ENCODE measurements around the gene GEMIN5. TPM values are rescaled to one million over a fixed set of nuclear protein-coding genes. Genes with fewer than 3 reads are reported as not detected.

GEMIN5 gene
- total RNA-seq, 1 donor from 2014 or later = 12.8 TPM

- Histone ChIP-seq H3K36me3 (peaks cover 0 to 7% of the 10 kb centered on the region in 2 donors), H3K27me3 (no peaks in the 10 kb centered on the region), H3K4me3 (no peak overlapping the region), H3K9me3 (no peaks in the 10 kb centered on the region), H3K4me1 (no peaks in the 10 kb centered on the region), H3K27ac (no peak overlapping the region)
- DNase-seq (ENCODE audit: extremely low spot score in 2 of 2) = no peak
- intact Hi-C loops (cut with DNase I) = no loop called here
- no peak for TF ChIP-seq CTCF (IDR thresholded peaks at IDR 0.05)
- TF ChIP-seq POLR2AphosphoS5 (IDR thresholded peaks at IDR 0.05; ENCODE audit: insufficient read depth in 1 of 2, low read depth in 1 of 2) = no peak
- no peak for TF ChIP-seq POLR2A (IDR thresholded peaks at IDR 0.05)
These were observed 30.9 kb upstream of the GEMIN5 start for GRCh38 chr5:154968953-154969352.

GRCh38 chr5:154967421-154968024 is 29.5 kb upstream of the GEMIN5 start:
- H3K4me1 ChIP-seq = no peaks in the 10 kb centered on the region
- H3K4me3 ChIP-seq = no peak overlapping the region
- intact Hi-C loops (cut with DNase I) = no loop called here
- H3K36me3 ChIP-seq = peaks cover 0 to 7% of the 10 kb centered on the region in 2 donors
- no peak overlapping the region for H3K27ac ChIP-seq
- no peak for TF ChIP-seq POLR2A (IDR thresholded peaks at IDR 0.05)
- no peak for TF ChIP-seq POLR2AphosphoS5 (IDR thresholded peaks at IDR 0.05; ENCODE audit: insufficient read depth in 1 of 2, low read depth in 1 of 2)
- no peak for TF ChIP-seq CTCF (IDR thresholded peaks at IDR 0.05)
- H3K9me3 ChIP-seq = no peaks in the 10 kb centered on the region
- no peaks in the 10 kb centered on the region for H3K27me3 ChIP-seq
- DNase-seq (ENCODE audit: extremely low spot score in 2 of 2) = no peak

GRCh38 chr5:154966874-154967273 is 28.9 kb upstream of the GEMIN5 start:
- TF ChIP-seq POLR2AphosphoS5 (IDR thresholded peaks at IDR 0.05; ENCODE audit: insufficient read depth in 1 of 2, low read depth in 1 of 2) = no peak
- TF ChIP-seq POLR2A (IDR thresholded peaks at IDR 0.05) = no peak
- no peak overlapping the region for H3K27ac ChIP-seq
- H3K36me3 ChIP-seq = peaks cover 0 to 7% of the 10 kb centered on the region in 2 donors
- H3K27me3 ChIP-seq = no peaks in the 10 kb centered on the region
- intact Hi-C loops (cut with DNase I) = no loop called here
- no peaks in the 10 kb centered on the region for H3K9me3 ChIP-seq
- DNase-seq (ENCODE audit: extremely low spot score in 2 of 2) = no peak
- H3K4me3 ChIP-seq = no peak overlapping the region
- no peaks in the 10 kb centered on the region for H3K4me1 ChIP-seq

GRCh38 chr5:154966081-154966841 is 28.2 kb upstream of the GEMIN5 start:
- no peak for TF ChIP-seq POLR2A (IDR thresholded peaks at IDR 0.05)
- TF ChIP-seq POLR2AphosphoS5 (IDR thresholded peaks at IDR 0.05; ENCODE audit: insufficient read depth in 1 of 2, low read depth in 1 of 2) = peak in 1 of 2 donors; percentile 57
- no peak for TF ChIP-seq CTCF (IDR thresholded peaks at IDR 0.05)
- intact Hi-C loops (cut with DNase I) = no loop called here
- no peak for DNase-seq (ENCODE audit: extremely low spot score in 2 of 2)
- H3K4me1 ChIP-seq = no peaks in the 10 kb centered on the region
- H3K9me3 ChIP-seq = no peaks in the 10 kb centered on the region
- H3K27me3 ChIP-seq = no peaks in the 10 kb centered on the region
- H3K4me3 ChIP-seq = no peak overlapping the region
- H3K27ac ChIP-seq = no peak overlapping the region
- H3K36me3 ChIP-seq = peaks cover 0 to 7% of the 10 kb centered on the region in 2 donors

- DNase-seq (ENCODE audit: extremely low spot score in 2 of 2) = no peak
- TF ChIP-seq POLR2AphosphoS5 (IDR thresholded peaks at IDR 0.05; ENCODE audit: insufficient read depth in 1 of 2, low read depth in 1 of 2) = peak in 1 of 2 donors; percentile 39
- TF ChIP-seq POLR2A (IDR thresholded peaks at IDR 0.05) = no peak
- TF ChIP-seq CTCF (IDR thresholded peaks at IDR 0.05) = no peak
- no peaks in the 10 kb centered on the region for H3K9me3 ChIP-seq
- H3K27ac ChIP-seq = no peak overlapping the region
- no peak overlapping the region for H3K4me3 ChIP-seq
- H3K27me3 ChIP-seq = no peaks in the 10 kb centered on the region
- H3K4me1 ChIP-seq = no peaks in the 10 kb centered on the region
- peaks cover 0 to 44% of the 10 kb centered on the region in 2 donors for H3K36me3 ChIP-seq
- intact Hi-C loops (cut with DNase I) = no loop called here
These were observed 24.5 kb upstream of the GEMIN5 start for GRCh38 chr5:154962494-154962893.

Data from vagina (tissue), 2 donors.